Thyroid gland (tissue), 4 donors: Measurements from ENCODE around the gene SUGCT.

ENCODE experiments used
- CTCF ChIP-seq, 6 experiments: fragments of 200-600 bp in 3 of 6; fragments of 450-650 bp in 3 of 6; sonication (generic) in 3 of 6; IDR thresholded peaks; one replicate each; pipeline ENCODE4 v1.5.1; 2016 to 2019; ENCODE audit warnings: antibody characterized with exemption in 6 of 6, mild to moderate bottlenecking in 2 of 6, inconsistent platforms in 1 of 6, moderate library complexity in 1 of 6
- POLR2A ChIP-seq, 2 donors: fragments of 450-650 bp; IDR thresholded peaks; one replicate each; pipeline ENCODE4 v1.6.1; 2017; ENCODE audit warnings: antibody characterized with exemption in 2 of 2, mild to moderate bottlenecking in 2 of 2, moderate library complexity in 1 of 2

DNA sequence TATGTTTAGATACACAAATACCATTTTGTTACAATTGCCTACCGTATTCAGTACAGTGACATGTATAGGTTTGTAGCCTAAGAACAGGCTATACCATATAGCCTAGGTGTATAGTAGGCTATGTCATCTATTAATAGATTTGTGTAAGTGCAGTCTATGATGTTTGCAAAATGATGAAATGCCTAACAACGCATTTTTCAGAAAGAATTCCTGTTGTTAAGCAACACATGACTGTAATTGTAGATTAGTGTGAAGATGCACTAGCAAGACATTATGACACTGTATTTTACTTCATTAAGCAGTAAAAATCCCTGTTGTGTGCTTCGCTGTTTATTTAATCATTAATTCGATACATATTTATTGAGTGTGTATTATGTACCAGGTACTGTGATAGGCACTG, 446.0 kb downstream of the SUGCT start:
- no peak for TF ChIP-seq POLR2A (IDR thresholded peaks at IDR 0.05)
- no peak for TF ChIP-seq CTCF (IDR thresholded peaks at IDR 0.05)
